NT2/D1 (cell line): ENCODE results near the gene KRT75.

Experiments used
- SUZ12 ChIP-seq: IDR thresholded peaks from 2 replicates; pipeline ENCODE4 v1.6.1; 2011; ENCODE audit not compliant: insufficient read length, insufficient read depth; ENCODE audit errors: extremely low read depth
- ZNF274 ChIP-seq: IDR thresholded peaks from 2 replicates; pipeline ENCODE4 v1.6.1; 2011; ENCODE audit warnings: mild to moderate bottlenecking, low read depth, low read length

DNA sequence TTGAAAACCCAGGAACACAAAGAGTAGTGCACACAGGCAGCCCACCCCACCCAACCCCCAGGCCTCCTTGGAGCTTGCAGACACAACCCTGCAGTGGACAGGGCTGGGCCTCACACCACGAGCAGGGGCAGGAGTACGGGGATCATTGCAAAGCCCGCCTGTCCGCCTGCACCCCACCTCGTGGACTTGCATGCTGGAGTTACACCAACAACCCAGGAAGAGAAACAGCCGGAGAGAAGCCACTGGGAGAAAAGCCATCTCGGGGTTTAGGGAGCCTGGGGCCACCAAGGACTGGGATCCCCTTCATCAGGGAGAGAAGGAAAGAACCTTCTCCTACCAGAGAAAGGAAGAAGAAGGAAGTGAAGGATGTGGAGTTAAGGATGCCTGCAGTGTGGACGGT, 56.9 kb downstream of the KRT75 start:
- TF ChIP-seq ZNF274 (no peak), SUZ12 (no peak)
